Transverse colon (tissue), 4 donors: ENCODE measurements around the gene DHRS13.
"Not testable (repeated sequence)": the region's sequence is repeated elsewhere in the genome, so short reads cannot be mapped to it uniquely, and the experiment has no call there.

Experiments used
- CTCF ChIP-seq, 5 experiments: fragments of 200-600 bp in 3 of 5; fragments of 450-650 bp in 2 of 5; sonication (generic) in 3 of 5; IDR thresholded peaks; 1 replicate in 2 of 5; 2 replicates in 3 of 5; pipeline ENCODE4 v1.5.1; 2016 to 2017; ENCODE audit warnings: antibody characterized with exemption in 5 of 5, inconsistent platforms in 3 of 5, mild to moderate bottlenecking in 2 of 5, moderate library complexity in 1 of 5
- POLR2AphosphoS5 ChIP-seq, 3 donors: sonication (generic); formaldehyde crosslinking; IDR thresholded peaks; one replicate each; pipeline ENCODE4 v1.6.1; 2016; ENCODE audit warnings: antibody characterized with exemption in 3 of 3

- not testable (repeated sequence) for TF ChIP-seq CTCF, POLR2AphosphoS5 (IDR thresholded peaks at IDR 0.05)
Measured at GRCh38 chr17:28903546-28903841, 615 bp upstream of the DHRS13 start.
